ENCODE measurements around the gene PRSS3. TPM values are rescaled to one million over a fixed set of nuclear protein-coding genes. Genes with fewer than 3 reads are reported as not detected.
"Not testable (repeated sequence)": the region's sequence is repeated elsewhere in the genome, so short reads cannot be mapped to it uniquely, and the experiment has no call there.

The PRSS3 gene
- total RNA-seq, 1 donor from 2014 or later, result not detected

DNA sequence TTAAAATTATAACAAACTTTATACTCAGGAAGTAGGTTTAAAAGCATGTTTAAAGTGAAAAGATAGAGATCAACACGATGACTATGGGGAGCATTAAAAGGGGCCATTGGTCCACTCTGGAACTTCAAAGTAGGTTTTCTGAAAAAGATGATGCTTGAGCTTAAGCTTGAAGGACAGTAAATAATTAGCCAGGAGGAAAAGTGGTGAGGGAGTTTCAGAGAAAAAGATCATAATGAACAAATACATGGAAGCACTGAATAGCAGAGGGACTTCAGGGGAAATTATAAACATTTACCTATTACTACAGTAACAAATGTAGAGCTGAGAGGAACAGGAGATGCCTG is 13.6 kb downstream of the PRSS3 start:
- DNase-seq (ENCODE audit: low spot score in 2 of 2); H3K36me3 ChIP-seq; H3K27me3 ChIP-seq; H3K27ac ChIP-seq; H3K4me3 ChIP-seq; H3K9me3 ChIP-seq; intact Hi-C loops (cut with DNase I); H3K4me1 ChIP-seq: not testable (repeated sequence)

GRCh38 chr9:33809506-33809905 is 14.1 kb downstream of the PRSS3 start:
- intact Hi-C loops (cut with DNase I), result no loop called here
- Histone ChIP-seq H3K27ac (no peak overlapping the region), H3K36me3 (no peaks in the 10 kb centered on the region), H3K27me3 (no peaks in the 10 kb centered on the region), H3K4me1 (peaks cover 0 to 5% of the 10 kb centered on the region in 2 donors), H3K9me3 (no peaks in the 10 kb centered on the region), H3K4me3 (no peak overlapping the region)
- TF ChIP-seq CTCF (IDR thresholded peaks at IDR 0.05), result no peak
- no peak for DNase-seq (ENCODE audit: low spot score in 2 of 2)

DNA sequence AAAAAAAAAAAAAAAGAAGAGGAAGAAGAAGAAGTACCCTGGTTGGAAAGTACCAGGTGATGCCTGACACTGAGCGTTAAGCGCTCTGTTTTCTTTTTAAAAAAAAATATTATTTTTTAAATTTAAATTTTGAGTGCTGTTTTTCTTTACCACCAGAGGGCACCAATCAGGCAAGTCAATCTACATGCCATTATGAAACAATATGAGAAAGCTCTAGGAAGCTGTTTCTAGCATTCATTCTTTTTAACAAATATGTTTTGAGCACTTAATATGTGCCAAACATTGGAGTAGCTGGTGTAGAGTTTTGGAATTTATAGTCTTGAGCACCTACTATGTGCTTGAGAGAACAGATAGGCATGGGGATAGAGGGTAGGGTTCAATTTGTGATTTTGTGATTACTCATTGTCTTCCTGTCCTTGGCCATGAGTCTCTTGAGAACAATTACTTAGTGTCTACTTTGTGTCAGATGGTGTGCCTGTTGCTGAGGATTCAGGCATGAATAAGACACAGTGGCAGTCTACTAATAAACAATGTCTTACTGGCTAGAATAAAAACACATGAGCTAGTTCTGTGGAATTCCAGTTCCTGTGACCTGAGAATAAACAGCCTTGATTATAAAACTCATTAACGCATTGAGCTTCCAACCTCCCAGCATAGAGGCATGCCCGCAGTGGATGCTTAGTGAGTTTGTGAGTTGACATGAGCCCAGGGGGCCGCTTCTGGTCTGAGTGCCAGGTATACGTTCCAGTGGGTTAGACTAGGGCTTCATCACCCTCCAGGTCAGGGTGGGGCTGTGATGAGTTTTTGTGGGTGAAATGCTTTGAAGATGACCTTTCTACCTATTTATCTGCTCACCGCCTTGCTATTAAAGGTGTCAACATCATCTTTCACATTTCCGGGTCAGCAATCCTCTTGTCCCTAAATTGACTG is 18.6 kb downstream of the PRSS3 start:
- Histone ChIP-seq H3K36me3 (no peaks in the 10 kb centered on the region), H3K27me3 (no peaks in the 10 kb centered on the region), H3K9me3 (no peaks in the 10 kb centered on the region), H3K4me1 (peaks cover 0 to 11% of the 10 kb centered on the region in 2 donors), H3K4me3 (no peak overlapping the region), H3K27ac (peak overlapping the region; percentile 16 to 23)
- intact Hi-C loops (cut with DNase I), result loop anchor here (1.0 to 10.0 kb wide), 5 partner anchors 38 to 1181 kb away; partner anchors contain the start of genes NFX1, UBAP1 and UBAP2
- TF ChIP-seq CTCF (IDR thresholded peaks at IDR 0.05), result peak; percentile 41 to 84 (median 61)
- DNase-seq (ENCODE audit: low spot score in 2 of 2), result no peak

DNA sequence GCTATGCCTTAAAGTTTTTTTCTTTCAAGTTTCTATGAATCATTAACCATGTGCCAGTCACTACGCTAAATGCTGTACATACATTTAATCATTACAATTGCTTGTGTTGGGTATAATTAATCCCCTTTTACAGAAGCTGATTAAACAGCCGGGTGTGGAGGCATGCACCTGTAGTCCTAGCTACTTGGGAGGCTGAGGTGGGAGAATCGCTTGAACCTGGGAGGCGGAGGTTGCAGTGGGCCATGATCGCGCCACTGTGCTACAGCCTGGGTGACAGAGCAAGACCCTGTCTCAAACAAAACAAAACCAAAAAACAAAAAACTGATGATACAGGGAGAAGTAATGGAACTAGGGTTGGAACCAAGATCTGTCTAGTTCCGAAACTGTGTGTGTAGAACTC is 20.4 kb downstream of the PRSS3 start:
- H3K27me3 ChIP-seq, result no peaks in the 10 kb centered on the region
- H3K27ac ChIP-seq, result peak overlapping the region; percentile 99 to 100
- H3K4me1 ChIP-seq, result peaks cover 0 to 21% of the 10 kb centered on the region in 2 donors
- intact Hi-C loops (cut with DNase I), result loop anchor here (1.0 to 10.0 kb wide), 7 partner anchors 21 to 1179 kb away; partner anchors contain the start of genes NFX1, UBAP1 and UBAP2
- TF ChIP-seq CTCF (IDR thresholded peaks at IDR 0.05), result no peak
- no peaks in the 10 kb centered on the region for H3K36me3 ChIP-seq
- H3K4me3 ChIP-seq, result no peak overlapping the region
- no peak for DNase-seq (ENCODE audit: low spot score in 2 of 2)
- H3K9me3 ChIP-seq, result no peaks in the 10 kb centered on the region

GRCh38 chr9:33816327-33817252 is 21.2 kb downstream of the PRSS3 start, which contains the start of gene UBE2R2:
Gene UBE2R2 (plus strand): TSS chr9:33817160. CDS start chr9:33817758, 598 bp downstream.
- Histone ChIP-seq H3K4me1 (peaks cover 0 to 25% of the 10 kb centered on the region in 2 donors), H3K36me3 (no peaks in the 10 kb centered on the region), H3K9me3 (no peaks in the 10 kb centered on the region), H3K4me3 (peak within 1 kb of the TSS; percentile 85 to 95), H3K27ac (peak within 1 kb of the TSS; percentile 99 to 100), H3K27me3 (no peaks in the 10 kb centered on the region)
- DNase-seq (ENCODE audit: low spot score in 2 of 2), result peak; percentile 68 to 95
- intact Hi-C loops (cut with DNase I), result loop anchor here (1.0 to 10.0 kb wide), 7 partner anchors 20 to 1178 kb away; partner anchors contain the start of genes NFX1, UBAP1 and UBAP2
- no peak for TF ChIP-seq CTCF (IDR thresholded peaks at IDR 0.05)
